ENCODE data around the gene FRMD4A. TPM values are rescaled to one million over a fixed set of nuclear protein-coding genes. Genes with fewer than 3 reads are reported as not detected.

The FRMD4A gene
- total RNA-seq, 4 donors from 2014 or later, result 4.0 to 12.7 (median 5.6) TPM

- Histone ChIP-seq H3K4me1 (no peaks in the 10 kb centered on the region), H3K4me3 (no peak overlapping the region), H3K27me3 (peaks cover 46% of the 10 kb centered on the region), H3K36me3 (no peaks in the 10 kb centered on the region), H3K9me3 (no peaks in the 10 kb centered on the region), H3K27ac (no peak overlapping the region)
- in situ Hi-C loops (cut with MboI; ENCODE audit: low pct_ligation_motif_present in 1 of 4, low pct_unique_long_range_greater_than_20kb in 1 of 4, low sequenced_read_pairs in 3 of 4) (no loop called here), intact Hi-C loops (cut with DNase I; ENCODE audit: low total_unique reads) (no loop called here)
- no peak for DNase-seq
- 88 to 96% methylated on average over 1 of the region's 1 CpG for WGBS, 2 donors (ENCODE audit: low coverage in 1 of 2)
- no peak for TF ChIP-seq CTCF (IDR thresholded peaks at IDR 0.05)
- TF ChIP-seq POLR2AphosphoS5 (IDR thresholded peaks at IDR 0.05), result no peak
- no peak for TF ChIP-seq POLR2A (IDR thresholded peaks at IDR 0.05)
- TF ChIP-seq EP300 (IDR thresholded peaks at IDR 0.05; ENCODE audit: low read depth), result no peak
Measured at GRCh38 chr10:14160299-14160698, 170.4 kb downstream of the FRMD4A start.

- no peak for TF ChIP-seq POLR2A (IDR thresholded peaks at IDR 0.05)
- no peak for TF ChIP-seq EP300 (IDR thresholded peaks at IDR 0.05; ENCODE audit: low read depth)
- TF ChIP-seq CTCF (IDR thresholded peaks at IDR 0.05), result no peak
- no peak for TF ChIP-seq POLR2AphosphoS5 (IDR thresholded peaks at IDR 0.05)
- no peaks in the 10 kb centered on the region for H3K9me3 ChIP-seq
- H3K36me3 ChIP-seq, result no peaks in the 10 kb centered on the region
- in situ Hi-C loops (cut with MboI; ENCODE audit: low pct_ligation_motif_present in 1 of 4, low pct_unique_long_range_greater_than_20kb in 1 of 4, low sequenced_read_pairs in 3 of 4), result no loop called here
- intact Hi-C loops (cut with DNase I; ENCODE audit: low total_unique reads), result loop anchor here (5.0 kb wide), 1 partner anchor 194 kb away; no protein-coding TSS in a partner anchor
- DNase-seq, result no peak
- H3K27ac ChIP-seq, result no peak overlapping the region
- H3K4me3 ChIP-seq, result no peak overlapping the region
- peaks cover 38% of the 10 kb centered on the region for H3K27me3 ChIP-seq
- H3K4me1 ChIP-seq, result no peaks in the 10 kb centered on the region
Measured at GRCh38 chr10:14158575-14158974, 172.1 kb downstream of the FRMD4A start.

- Histone ChIP-seq H3K9me3 (no peaks in the 10 kb centered on the region), H3K36me3 (no peaks in the 10 kb centered on the region), H3K4me3 (no peak overlapping the region), H3K27ac (no peak overlapping the region), H3K27me3 (peaks cover 17% of the 10 kb centered on the region), H3K4me1 (no peaks in the 10 kb centered on the region)
- intact Hi-C loops (cut with DNase I; ENCODE audit: low total_unique reads), result loop anchor here (5.0 kb wide), 1 partner anchor 196 kb away; no protein-coding TSS in a partner anchor
- TF ChIP-seq POLR2A (IDR thresholded peaks at IDR 0.05), result no peak
- no peak for TF ChIP-seq POLR2AphosphoS5 (IDR thresholded peaks at IDR 0.05)
- no peak for TF ChIP-seq EP300 (IDR thresholded peaks at IDR 0.05; ENCODE audit: low read depth)
- no peak for TF ChIP-seq CTCF (IDR thresholded peaks at IDR 0.05)
- WGBS, 2 donors (ENCODE audit: low coverage in 1 of 2), result 79 to 84% methylated on average over 5 of the region's 5 CpGs
- DNase-seq, result no peak
- in situ Hi-C loops (cut with MboI; ENCODE audit: low pct_ligation_motif_present in 1 of 4, low pct_unique_long_range_greater_than_20kb in 1 of 4, low sequenced_read_pairs in 3 of 4), result no loop called here
Measured at GRCh38 chr10:14156104-14156503, 174.6 kb downstream of the FRMD4A start.

GRCh38 chr10:14153570-14154055 is 177.1 kb downstream of the FRMD4A start:
- intact Hi-C loops (cut with DNase I; ENCODE audit: low total_unique reads), result no loop called here

More at GRCh38 chr10:14153570-14154055, 177.1 kb downstream of the FRMD4A start:
- Histone ChIP-seq H3K9me3 (no peaks in the 10 kb centered on the region), H3K36me3 (no peaks in the 10 kb centered on the region), H3K4me1 (no peaks in the 10 kb centered on the region), H3K27ac (no peak overlapping the region), H3K27me3 (no peaks in the 10 kb centered on the region), H3K4me3 (no peak overlapping the region)
- TF ChIP-seq POLR2AphosphoS5 (IDR thresholded peaks at IDR 0.05) (no peak), EP300 (IDR thresholded peaks at IDR 0.05; ENCODE audit: low read depth) (no peak), CTCF (IDR thresholded peaks at IDR 0.05) (no peak), POLR2A (IDR thresholded peaks at IDR 0.05) (no peak)
- no peak for DNase-seq
- 76 to 85% methylated on average over 4 to 17 of the region's 17 CpGs for WGBS, 2 donors (ENCODE audit: low coverage in 1 of 2)
- in situ Hi-C loops (cut with MboI; ENCODE audit: low pct_ligation_motif_present in 1 of 4, low pct_unique_long_range_greater_than_20kb in 1 of 4, low sequenced_read_pairs in 3 of 4), result no loop called here
